ENCODE measurements around the gene RBL1.
"Not testable (repeated sequence)": the region's sequence is repeated elsewhere in the genome, so short reads cannot be mapped to it uniquely, and the experiment has no call there.

The RBL1 gene

GRCh38 chr20:37032077-37032476 is 63.7 kb downstream of the RBL1 start:
- TF ChIP-seq ZFX (IDR thresholded peaks at IDR 0.05), result no peak
- TF ChIP-seq CTCF (conservative IDR thresholded peaks at IDR 0.05), result no peak
- H3K27ac ChIP-seq, result no peak overlapping the region

- no peak overlapping the region for H3K27ac ChIP-seq
- no peak for TF ChIP-seq CTCF (conservative IDR thresholded peaks at IDR 0.05)
- no peak for TF ChIP-seq ZFX (IDR thresholded peaks at IDR 0.05)
Observed at GRCh38 chr20:37020636-37021035, 75.2 kb downstream of the RBL1 start.

GRCh38 chr20:37012631-37013030 is 83.2 kb downstream of the RBL1 start:
- H3K27ac ChIP-seq, result not testable (repeated sequence)

- not testable (repeated sequence) for H3K27ac ChIP-seq
Observed at GRCh38 chr20:37011858-37012257, 83.9 kb downstream of the RBL1 start.

- no peak overlapping the region for H3K27ac ChIP-seq
- no peak for TF ChIP-seq CTCF (conservative IDR thresholded peaks at IDR 0.05)
- TF ChIP-seq ZFX (IDR thresholded peaks at IDR 0.05), result no peak
Observed at GRCh38 chr20:37011147-37011546, 84.7 kb downstream of the RBL1 start.

- TF ChIP-seq CTCF (conservative IDR thresholded peaks at IDR 0.05) (no peak), ZFX (IDR thresholded peaks at IDR 0.05) (no peak)
- no peak overlapping the region for H3K27ac ChIP-seq
Observed at GRCh38 chr20:37007898-37008649, 87.7 kb downstream of the RBL1 start.

GRCh38 chr20:37005062-37005942 is 90.5 kb downstream of the RBL1 start:
- H3K27ac ChIP-seq, result not testable (repeated sequence)

- not testable (repeated sequence) for H3K27ac ChIP-seq
Observed at GRCh38 chr20:37001634-37002033, 94.2 kb downstream of the RBL1 start.

- not testable (repeated sequence) for H3K27ac ChIP-seq
Observed at GRCh38 chr20:37000171-37000570, 95.6 kb downstream of the RBL1 start.

GRCh38 chr20:36998652-36999051 is 97.1 kb downstream of the RBL1 start:
- TF ChIP-seq CTCF (conservative IDR thresholded peaks at IDR 0.05) (no peak), ZFX (IDR thresholded peaks at IDR 0.05) (no peak)
- no peak overlapping the region for H3K27ac ChIP-seq

All from C4-2B (cell line).